B cell (primary cell): ENCODE results near the gene KLHL6. TPM values are rescaled to one million over a fixed set of nuclear protein-coding genes. Genes with fewer than 3 reads are reported as not detected.

Source experiments
- ATAC-seq: fragments of 200-7000 bp; cut with Tn5 transposase; one replicate; pipeline ENCODE4 v1.10.0; 2021; ENCODE audit warnings: low read depth, mild to moderate bottlenecking, moderate number of reproducible peaks, moderate library complexity
- CTCF ChIA-PET: fragments of 350-600 bp; sonication (Branson Sonifier 250); formaldehyde crosslinking; loops from one replicate; lab custom pipeline; 2021; ENCODE audit warnings: antibody characterized with exemption, inconsistent platforms; lab: Charles Lee
- POLR2A ChIA-PET: fragments of 350-600 bp; sonication (Branson Sonifier 250); formaldehyde crosslinking; loops from one replicate; lab custom pipeline; 2021; ENCODE audit warnings: antibody characterized with exemption; lab: Charles Lee
- DNase-seq: peaks from one replicate; pipeline ENCODE4 v3.0.0; 2013
- H2AFZ ChIP-seq: 2 replicates; pipeline ENCODE4 v1.6.1; 2012; ENCODE audit warnings: mild to moderate bottlenecking, low read depth, low read length; ENCODE audit not compliant: insufficient read depth, poor library complexity, severe bottlenecking
- H3K27ac ChIP-seq, 2 donors: 1 replicate in 1 of 2; 2 replicates in 1 of 2; pipeline ENCODE4 v1.5.1; 2012 to 2013; ENCODE audit warnings: low read length in 2 of 2, mild to moderate bottlenecking in 2 of 2, moderate library complexity in 1 of 2
- H3K27me3 ChIP-seq, 4 experiments: fragments of 200-600 bp in 1 of 4; sonication (generic) in 1 of 4; replicated peaks in 1 of 4; 1 replicate in 2 of 4; 2 replicates in 2 of 4; pipeline versions ENCODE4 v1.6.1 to v1.7.0; 2013 to 2016; ENCODE audit warnings: low read length in 3 of 4, mild to moderate bottlenecking in 2 of 4, mixed read lengths in 1 of 4, moderate library complexity in 1 of 4; ENCODE audit not compliant: insufficient read depth in 4 of 4, control insufficient read depth in 3 of 4; ENCODE audit errors: control extremely low read depth in 1 of 4
- H3K36me3 ChIP-seq, 2 experiments: replicated peaks in 1 of 2; 1 replicate in 1 of 2; 2 replicates in 1 of 2; pipeline versions ENCODE4 v1.6.1 to v1.7.1; 2013; ENCODE audit warnings: low read length in 1 of 2; ENCODE audit not compliant: insufficient read depth in 2 of 2, control insufficient read depth in 1 of 2; ENCODE audit errors: control extremely low read depth in 1 of 2, extremely low read depth in 1 of 2
- H3K4me1 ChIP-seq, 2 donors: fragments of 200-600 bp in 1 of 2; sonication (generic) in 1 of 2; 1 replicate in 1 of 2; 2 replicates in 1 of 2; pipeline versions ENCODE4 v1.5.1 to v1.6.1; 2013 to 2017; ENCODE audit warnings: low read length in 2 of 2; ENCODE audit not compliant: control insufficient read depth in 2 of 2, insufficient read depth in 2 of 2
- H3K4me2 ChIP-seq: replicated peaks from 2 replicates; pipeline ENCODE3; 2012; ENCODE audit warnings: mild to moderate bottlenecking, low read depth, low read length; ENCODE audit not compliant: poor library complexity, severe bottlenecking
- H3K4me3 ChIP-seq, 5 experiments: fragments of 200-600 bp in 1 of 5; sonication (generic) in 1 of 5; 1 replicate in 3 of 5; 2 replicates in 2 of 5; pipeline versions ENCODE4 v1.5.1 to v1.7.0; 2011 to 2016; ENCODE audit warnings: low read length in 4 of 5, mild to moderate bottlenecking in 4 of 5, low read depth in 2 of 5, control low read depth in 1 of 5, moderate library complexity in 1 of 5; ENCODE audit not compliant: insufficient read depth in 1 of 5; ENCODE audit errors: control extremely low read depth in 1 of 5, extremely low read depth in 1 of 5
- H3K79me2 ChIP-seq: fragments of 200-600 bp; sonication (generic); one replicate; pipeline ENCODE4 v1.6.0; 2016; ENCODE audit warnings: low read length; ENCODE audit not compliant: control insufficient read depth, insufficient read depth
- H3K9ac ChIP-seq: fragments of 200-600 bp; sonication (generic); 2 replicates; pipeline ENCODE4 v1.6.1; 2017; ENCODE audit warnings: mild to moderate bottlenecking, low read length, moderate library complexity
- H3K9me3 ChIP-seq, 3 donors: one replicate each; pipeline versions ENCODE4 v1.6.1 to v1.7.1; 2013; ENCODE audit warnings: low read length in 2 of 3; ENCODE audit not compliant: control insufficient read depth in 2 of 3, insufficient read depth in 1 of 3; ENCODE audit errors: control extremely low read depth in 1 of 3
- H4K20me1 ChIP-seq: 2 replicates; pipeline ENCODE4 v1.6.0; 2012; ENCODE audit warnings: mild to moderate bottlenecking, low read length; ENCODE audit not compliant: insufficient read depth, control insufficient read depth, poor library complexity, severe bottlenecking
- H3K27ac Mint-ChIP-seq: one replicate; pipeline ENCODE4 v1.8.0; 2021; ENCODE audit warnings: mixed read lengths
- H3K27me3 Mint-ChIP-seq: one replicate; pipeline ENCODE4 v1.8.0; 2021; ENCODE audit warnings: mixed read lengths
- H3K4me1 Mint-ChIP-seq: one replicate; pipeline ENCODE4 v1.8.0; 2021; ENCODE audit warnings: mixed read lengths
- H3K4me3 Mint-ChIP-seq: one replicate; pipeline ENCODE4 v1.8.0; 2021; ENCODE audit warnings: mixed read lengths
- H3K9me3 Mint-ChIP-seq: one replicate; pipeline ENCODE4 v1.8.0; 2022; ENCODE audit warnings: mixed read lengths; ENCODE audit not compliant: insufficient read depth
- CTCF ChIP-seq: fragments of 200-600 bp; IDR thresholded peaks from one replicate; pipeline ENCODE4 v1.8.0; 2022; ENCODE audit warnings: antibody characterized with exemption, mild to moderate bottlenecking
- EZH2 ChIP-seq: IDR thresholded peaks from 2 replicates; pipeline ENCODE4 v1.6.1; 2012; ENCODE audit warnings: borderline replicate concordance, low read depth, mild to moderate bottlenecking, moderate library complexity, low read length; ENCODE audit not compliant: insufficient read depth, poor library complexity, severe bottlenecking
- WGBS: methylation state at CpG from one replicate; pipeline ENCODE4 v1.1.5; 2013; ENCODE audit warnings: missing lambda C conversion rate; ENCODE audit not compliant: insufficient coverage; 5-methylcytosine and 5-hydroxymethylcytosine counted together
- intact Hi-C: fragments of 100-400 bp; cut with micrococcal nuclease; formaldehyde crosslinking; loops from one replicate; pipeline ENCODE4 v1.10.0; 2022
- polyA plus RNA-seq: library from polyadenylated mRNA; depleted of rRNA; stranded (reverse); fragments of >200 nt; gene quantifications from 2 replicates; pipeline ENCODE4 v1.2.3, GENCODE V29; 2012
- total RNA-seq, 2 donors: library from RNA; stranded (reverse); fragments of 120-200 nt in 1 of 2; gene quantifications; 1 replicate in 1 of 2; 2 replicates in 1 of 2; pipeline versions ENCODE4 v1.2.3 to v1.2.4, GENCODE V29; 2013 to 2022

KLHL6 gene
- total and polyA plus RNA-seq, 2 donors (not counting 1 experiment from before 2014, with no cell fraction given) = 29.6 to 69.7 TPM

- Histone ChIP-seq H3K27me3 (no peaks in the 10 kb centered on the region), H3K36me3 (peaks cover 0 to 17% of the 10 kb centered on the region in 2 experiments), H3K4me3 (no peak overlapping the region), H3K9ac (no peak overlapping the region), H3K27ac (no peak overlapping the region), H3K79me2 (peaks cover 99% of the 10 kb centered on the region), H3K4me2 (no peak overlapping the region), H2AFZ (no peak overlapping the region), H3K4me1 (peaks cover 29 to 64% of the 10 kb centered on the region in 2 donors), H4K20me1 (peaks cover 47% of the 10 kb centered on the region), H3K9me3 (no peaks in the 10 kb centered on the region)
- Mint-ChIP-seq H3K27me3 (no peaks in the 10 kb centered on the region), H3K4me3 (no peak overlapping the region), H3K9me3 (no peaks in the 10 kb centered on the region), H3K27ac (peak overlapping the region; percentile 26), H3K4me1 (peaks cover 80% of the 10 kb centered on the region)
- TF ChIP-seq CTCF (no peak), EZH2 (no peak)
- DNase-seq (no peak), ATAC-seq (no peak)
- ChIA-PET POLR2A (interaction anchor here (0.7 kb wide), 1 partner anchor 11 kb away, joined by 5 read pairs; no protein-coding TSS in a partner anchor), CTCF (interaction anchor here (0.6 to 0.7 kb wide), 2 partner anchors 32 to 60 kb away, joined by 3 read pairs; no protein-coding TSS in a partner anchor)
- WGBS = 97% methylated on average over 13 of the region's 19 CpGs
- intact Hi-C loops = no loop called here
Observed at GRCh38 chr3:183546625-183547024, 8.9 kb downstream of the KLHL6 start.

GRCh38 chr3:183545708-183546107 lies 9.8 kb downstream of the KLHL6 start:
- Mint-ChIP-seq H3K27ac (peak overlapping the region; percentile 15), H3K4me1 (peaks cover 81% of the 10 kb centered on the region), H3K27me3 (no peaks in the 10 kb centered on the region), H3K9me3 (no peaks in the 10 kb centered on the region), H3K4me3 (no peak overlapping the region)
- Histone ChIP-seq H3K9ac (no peak overlapping the region), H4K20me1 (peaks cover 52% of the 10 kb centered on the region), H3K4me1 (peaks cover 32 to 64% of the 10 kb centered on the region in 2 donors), H3K4me3 (no peak overlapping the region), H3K79me2 (peaks cover 96% of the 10 kb centered on the region), H3K36me3 (peaks cover 0 to 17% of the 10 kb centered on the region in 2 experiments), H2AFZ (no peak overlapping the region), H3K4me2 (no peak overlapping the region), H3K9me3 (no peaks in the 10 kb centered on the region), H3K27ac (no peak overlapping the region), H3K27me3 (no peaks in the 10 kb centered on the region)
- ChIA-PET CTCF (interaction anchor here (1.5 kb wide), 1 partner anchor 14 kb away, joined by 5 read pairs; no protein-coding TSS in a partner anchor), POLR2A (no interaction called here)
- no peak for ATAC-seq
- no peak for DNase-seq
- intact Hi-C loops = no loop called here
- WGBS = 94% methylated on average over 5 of the region's 6 CpGs
- TF ChIP-seq EZH2 = no peak
- TF ChIP-seq CTCF = no peak
